HUES6 (cell line): ENCODE results near the gene XAGE3.
"Not testable (repeated sequence)": the region's sequence is repeated elsewhere in the genome, so short reads cannot be mapped to it uniquely, and the experiment has no call there.

Source experiments
- H3K27ac ChIP-seq: 2 replicates; pipeline ENCODE4 v1.7.0; 2013; ENCODE audit warnings: low read depth, mild to moderate bottlenecking, low read length, inconsistent platforms
- H3K27me3 ChIP-seq: 2 replicates; pipeline ENCODE4 v1.6.1; 2013; ENCODE audit warnings: low read length; ENCODE audit not compliant: control insufficient read depth, insufficient read depth
- H3K36me3 ChIP-seq: 2 replicates; pipeline ENCODE4 v1.6.1; 2013; ENCODE audit warnings: low read length; ENCODE audit not compliant: control insufficient read depth, insufficient read depth
- H3K4me1 ChIP-seq: 2 replicates; pipeline ENCODE4 v1.6.1; 2013; ENCODE audit warnings: low read length; ENCODE audit not compliant: control insufficient read depth, insufficient read depth
- H3K4me3 ChIP-seq: 2 replicates; pipeline ENCODE4 v1.5.1; 2013; ENCODE audit warnings: low read depth, low read length
- H3K9ac ChIP-seq: one replicate; pipeline ENCODE4 v1.6.1; 2013; ENCODE audit warnings: mild to moderate bottlenecking, low read length
- H3K9me3 ChIP-seq: 2 replicates; pipeline ENCODE4 v1.6.1; 2013; ENCODE audit warnings: low read depth, low read length; ENCODE audit not compliant: control insufficient read depth, insufficient read depth

XAGE3 gene

DNA sequence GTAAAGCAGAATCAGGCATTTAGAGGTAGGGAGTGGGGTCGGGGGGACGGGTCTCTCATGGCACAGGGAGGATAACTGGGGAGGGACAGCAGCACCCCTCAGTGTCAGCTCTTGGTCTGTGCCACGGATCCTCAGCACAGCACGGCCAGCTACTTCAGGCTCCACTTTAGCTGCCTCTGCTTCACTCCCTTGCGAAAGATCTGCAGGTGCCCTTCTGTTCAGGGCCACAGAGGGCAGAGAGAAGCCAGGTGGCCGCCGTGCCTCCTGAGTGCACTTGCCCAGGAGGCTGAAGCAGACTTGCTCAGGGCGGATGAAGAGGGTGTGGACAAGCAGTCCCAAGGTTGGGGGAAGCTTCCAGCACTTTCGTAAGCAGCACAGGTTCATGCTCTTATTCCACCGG, 19.6 kb upstream of the XAGE3 start:
- not testable (repeated sequence) for H3K27me3 ChIP-seq, H3K4me1 ChIP-seq

GRCh38 chrX:52876386-52876785, 8.5 kb upstream of the XAGE3 start:
- H3K4me3 ChIP-seq, H3K9ac ChIP-seq, H3K27ac ChIP-seq, H3K36me3 ChIP-seq, H3K9me3 ChIP-seq, H3K4me1 ChIP-seq: not testable (repeated sequence)
- peaks cover 13% of the 10 kb centered on the region; the same call in 1 of the 2 replicates for H3K27me3 ChIP-seq

More for the DNA sequence above, 19.6 kb upstream of the XAGE3 start:
- H3K4me3 ChIP-seq, H3K9ac ChIP-seq, H3K9me3 ChIP-seq, H3K36me3 ChIP-seq, H3K27ac ChIP-seq: not testable (repeated sequence)

DNA sequence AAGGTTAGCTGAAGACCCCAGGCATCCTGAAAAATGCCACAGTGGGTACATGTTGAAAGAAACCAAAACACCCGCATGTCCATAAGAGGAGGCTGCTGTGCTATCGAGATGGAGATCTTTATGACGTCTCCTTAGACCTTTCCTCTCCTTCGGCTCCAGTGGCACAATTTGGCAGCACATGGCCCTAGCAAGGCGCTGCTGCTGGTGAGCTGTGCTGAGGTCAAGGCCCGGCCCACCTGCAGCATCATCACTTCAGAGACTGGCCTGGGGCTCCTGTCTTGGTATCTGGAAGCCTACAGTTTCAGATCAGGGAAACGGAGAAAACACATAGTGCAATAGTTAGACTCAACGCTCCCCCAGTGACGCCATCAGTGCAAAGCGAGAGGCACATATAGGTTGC, 7.6 kb upstream of the XAGE3 start:
- H3K27me3 ChIP-seq, result peaks cover 13% of the 10 kb centered on the region; the same call in 1 of the 2 replicates
- H3K4me3 ChIP-seq, result not testable (repeated sequence)

GRCh38 chrX:52874661-52875060, 6.8 kb upstream of the XAGE3 start:
- Histone ChIP-seq H3K27me3 (peaks cover 13% of the 10 kb centered on the region; the same call in 1 of the 2 replicates), H3K27ac (no peak overlapping the region), H3K4me1 (no peaks in the 10 kb centered on the region), H3K9me3 (no peaks in the 10 kb centered on the region; the same call in 1 of the 2 replicates), H3K9ac (no peak overlapping the region), H3K36me3 (no peaks in the 10 kb centered on the region), H3K4me3 (no peak overlapping the region)

More for the DNA sequence above, 7.6 kb upstream of the XAGE3 start:
- H3K27ac ChIP-seq, H3K4me1 ChIP-seq, H3K9ac ChIP-seq, H3K36me3 ChIP-seq, H3K9me3 ChIP-seq: not testable (repeated sequence)

- H3K36me3 ChIP-seq, H3K9me3 ChIP-seq: not testable (repeated sequence)
These were observed 5.9 kb upstream of the XAGE3 start for GRCh38 chrX:52873825-52874224.

DNA sequence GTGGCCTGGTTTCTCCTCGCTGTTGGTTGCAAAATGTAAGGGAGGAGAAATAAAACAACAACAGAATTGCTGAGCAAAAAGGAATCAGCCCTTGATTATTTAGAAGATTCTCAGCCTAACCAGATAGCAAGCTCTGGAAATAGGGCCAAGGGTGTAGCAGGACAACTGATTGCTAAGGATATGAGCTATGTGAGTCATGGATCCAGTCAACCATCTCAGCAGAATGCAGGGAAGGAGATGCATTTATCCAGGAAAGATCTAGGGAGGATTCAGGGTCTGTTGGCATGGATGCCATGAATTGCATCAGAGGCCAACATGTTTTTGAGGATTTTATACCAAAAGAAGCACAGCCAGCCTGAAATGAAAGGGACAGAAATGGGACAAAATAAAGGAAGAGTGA, 2.2 kb upstream of the XAGE3 start:
- Histone ChIP-seq H3K27me3 (peaks cover 13% of the 10 kb centered on the region; the same call in 1 of the 2 replicates), H3K9me3 (peaks cover 2% of the 10 kb centered on the region; the same call in 1 of the 2 replicates), H3K9ac (no peak overlapping the region), H3K27ac (no peak overlapping the region), H3K36me3 (no peaks in the 10 kb centered on the region), H3K4me3 (no peak overlapping the region), H3K4me1 (no peaks in the 10 kb centered on the region)

More at GRCh38 chrX:52873825-52874224, 5.9 kb upstream of the XAGE3 start:
- H3K27ac ChIP-seq, H3K4me1 ChIP-seq, H3K4me3 ChIP-seq, H3K9ac ChIP-seq: not testable (repeated sequence)
- peaks cover 19% of the 10 kb centered on the region; the same call in 1 of the 2 replicates for H3K27me3 ChIP-seq

GRCh38 chrX:52865343-52865998, 2.4 kb downstream of the XAGE3 start:
- Histone ChIP-seq H3K27ac (no peak overlapping the region), H3K36me3 (no peaks in the 10 kb centered on the region), H3K27me3 (peaks cover 34% of the 10 kb centered on the region), H3K9me3 (peaks cover 2% of the 10 kb centered on the region; the same call in 1 of the 2 replicates), H3K4me3 (no peak overlapping the region), H3K4me1 (no peaks in the 10 kb centered on the region), H3K9ac (no peak overlapping the region)

- not testable (repeated sequence) for H3K9ac ChIP-seq, H3K4me3 ChIP-seq, H3K4me1 ChIP-seq, H3K9me3 ChIP-seq, H3K27ac ChIP-seq, H3K36me3 ChIP-seq
- peaks cover 10% of the 10 kb centered on the region; the same call in 1 of the 2 replicates for H3K27me3 ChIP-seq
These were observed 10.8 kb downstream of the XAGE3 start for GRCh38 chrX:52856991-52857525.

GRCh38 chrX:52852110-52852860, 15.6 kb downstream of the XAGE3 start:
- peaks cover 36% of the 10 kb centered on the region for H3K9me3 ChIP-seq
- no peak overlapping the region for H3K9ac ChIP-seq
- peaks cover 3% of the 10 kb centered on the region; the same call in 1 of the 2 replicates for H3K27me3 ChIP-seq
- H3K4me3 ChIP-seq, result no peak overlapping the region
- H3K27ac ChIP-seq, result no peak overlapping the region
- H3K4me1 ChIP-seq, result no peaks in the 10 kb centered on the region
- no peaks in the 10 kb centered on the region for H3K36me3 ChIP-seq

GRCh38 chrX:52843619-52844018, 24.3 kb downstream of the XAGE3 start:
- not testable (repeated sequence) for H3K9ac ChIP-seq, H3K4me1 ChIP-seq, H3K27ac ChIP-seq, H3K27me3 ChIP-seq, H3K9me3 ChIP-seq, H3K4me3 ChIP-seq, H3K36me3 ChIP-seq

- H3K27me3 ChIP-seq, result peaks cover 6% of the 10 kb centered on the region
- H3K9me3 ChIP-seq, result peaks cover 3% of the 10 kb centered on the region; the same call in 1 of the 2 replicates
- H3K9ac ChIP-seq, result no peak overlapping the region
- H3K4me1 ChIP-seq, result no peaks in the 10 kb centered on the region
- H3K27ac ChIP-seq, result no peak overlapping the region
- no peaks in the 10 kb centered on the region for H3K36me3 ChIP-seq
- H3K4me3 ChIP-seq, result no peak overlapping the region
These were observed 28.7 kb downstream of the XAGE3 start for GRCh38 chrX:52839137-52839536.
